Right lobe of liver (tissue), 6 donors: Measurements from ENCODE around the gene BCDIN3D. TPM values are rescaled to one million over a fixed set of nuclear protein-coding genes. Genes with fewer than 3 reads are reported as not detected.
"Not testable (repeated sequence)": the region's sequence is repeated elsewhere in the genome, so short reads cannot be mapped to it uniquely, and the experiment has no call there.

Experiments
- ATAC-seq, 4 donors: fragments of 200-7000 bp; cut with Tn5 transposase; one replicate each; pipeline ENCODE4 v1.9.1; 2020; ENCODE audit warnings: mild to moderate bottlenecking in 4 of 4, moderate library complexity in 4 of 4
- DNase-seq, 3 donors: peaks; one replicate each; pipeline ENCODE4 v3.0.0-alpha.2; 2020
- H3K27ac ChIP-seq, 3 donors: fragments of 200-600 bp; one replicate each; pipeline ENCODE4 v1.8.0; 2022
- H3K27me3 ChIP-seq, 2 donors: fragments of 200-600 bp; one replicate each; pipeline ENCODE4 v1.8.0; 2022
- H3K36me3 ChIP-seq, 4 donors: fragments of 200-600 bp; sonication (generic) in 1 of 4; one replicate each; pipeline versions ENCODE4 v1.5.1 to v1.8.0; 2017 to 2022; ENCODE audit warnings: control low read depth in 1 of 4
- H3K4me1 ChIP-seq, 4 donors: fragments of 200-600 bp; sonication (generic) in 1 of 4; one replicate each; pipeline versions ENCODE4 v1.5.1 to v1.8.0; 2017 to 2022; ENCODE audit warnings: control low read depth in 1 of 4
- H3K4me3 ChIP-seq, 3 donors: fragments of 200-600 bp; one replicate each; pipeline ENCODE4 v1.8.0; 2022
- H3K9me3 ChIP-seq, 4 donors: fragments of 200-600 bp; sonication (generic) in 1 of 4; one replicate each; pipeline versions ENCODE4 v1.5.1 to v1.8.0; 2017 to 2022; ENCODE audit warnings: control low read depth in 1 of 4
- POLR2A ChIP-seq: fragments of 450-650 bp; IDR thresholded peaks from one replicate; pipeline ENCODE4 v1.6.1; 2017; ENCODE audit warnings: antibody characterized with exemption, mild to moderate bottlenecking
- WGBS: methylation state at CpG from one replicate; pipeline ENCODE4 v1.1.6; 2018; ENCODE audit warnings: low coverage, low lambda C conversion rate; ENCODE audit not compliant: insufficient coverage; ENCODE audit errors: missing lambda C conversion rate; 5-methylcytosine and 5-hydroxymethylcytosine counted together
- intact Hi-C, 2 donors: fragments of 100-400 bp; cut with DNase I; formaldehyde crosslinking; loops; one replicate each; pipeline versions ENCODE4 v1.11.2 to v1.14.1; 2022
- total RNA-seq, 6 experiments: library from RNA; depleted of rRNA in 2 of 6; stranded (reverse); fragments of >200 nt in 2 of 6; fragmentation: NEBNext Ultra II Directional in 3 of 6; extraction: Animal tissue kit (Norgen Biotek cat#: 25700) in 3 of 6; gene quantifications; one replicate each; pipeline versions ENCODE4 v1.1.0 to v1.2.4, GENCODE V29; 2016 to 2023
- TF ChIP-seq, protein P1 (sequence below), 4 donors: fragments of 200-600 bp in 3 of 4; fragments of 450-650 bp in 1 of 4; IDR thresholded peaks; one replicate each; pipeline versions ENCODE4 v1.5.1 to v1.8.0; 2016 to 2022; ENCODE audit warnings: antibody characterized with exemption in 4 of 4, mild to moderate bottlenecking in 2 of 4
- donor health status: DM: no; HTN: yes; CAD: no.
- donor health status: DM: no; HTN: no; CAD: no.
- donor health status: DM: no; HTN: no; CAD: no.
- donor health status: DM: no; HTN: yes; CAD: no.
- donor health status: DM: no; HTN: yes; CAD: no.

The BCDIN3D gene
- total RNA-seq, 6 experiments from 2014 or later, result 1.6 to 3.6 (median 2.6) TPM

DNA sequence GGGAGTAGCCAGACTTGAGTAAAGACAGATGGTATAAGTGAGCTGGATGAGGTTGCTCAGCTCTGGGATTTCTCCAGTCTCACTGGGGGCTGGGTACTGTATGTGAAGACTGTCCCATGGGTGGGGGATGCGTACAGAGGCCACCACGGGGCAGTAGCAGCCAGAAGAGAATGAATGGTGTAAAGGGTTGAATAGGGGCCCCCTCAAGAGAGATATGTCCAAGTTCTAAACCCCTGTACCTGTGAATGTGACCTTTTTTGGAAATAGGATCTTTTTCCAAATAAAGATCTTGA is 21.8 kb upstream of the BCDIN3D start:
- Histone ChIP-seq H3K27ac (no peak overlapping the region), H3K4me3 (no peak overlapping the region), H3K36me3 (no peaks in the 10 kb centered on the region), H3K4me1 (no peaks in the 10 kb centered on the region), H3K9me3 (no peaks in the 10 kb centered on the region), H3K27me3 (no peaks in the 10 kb centered on the region)
- no peak for DNase-seq
- no peak for ATAC-seq
- no peak for TF ChIP-seq POLR2A
- TF ChIP-seq, protein P1, sequence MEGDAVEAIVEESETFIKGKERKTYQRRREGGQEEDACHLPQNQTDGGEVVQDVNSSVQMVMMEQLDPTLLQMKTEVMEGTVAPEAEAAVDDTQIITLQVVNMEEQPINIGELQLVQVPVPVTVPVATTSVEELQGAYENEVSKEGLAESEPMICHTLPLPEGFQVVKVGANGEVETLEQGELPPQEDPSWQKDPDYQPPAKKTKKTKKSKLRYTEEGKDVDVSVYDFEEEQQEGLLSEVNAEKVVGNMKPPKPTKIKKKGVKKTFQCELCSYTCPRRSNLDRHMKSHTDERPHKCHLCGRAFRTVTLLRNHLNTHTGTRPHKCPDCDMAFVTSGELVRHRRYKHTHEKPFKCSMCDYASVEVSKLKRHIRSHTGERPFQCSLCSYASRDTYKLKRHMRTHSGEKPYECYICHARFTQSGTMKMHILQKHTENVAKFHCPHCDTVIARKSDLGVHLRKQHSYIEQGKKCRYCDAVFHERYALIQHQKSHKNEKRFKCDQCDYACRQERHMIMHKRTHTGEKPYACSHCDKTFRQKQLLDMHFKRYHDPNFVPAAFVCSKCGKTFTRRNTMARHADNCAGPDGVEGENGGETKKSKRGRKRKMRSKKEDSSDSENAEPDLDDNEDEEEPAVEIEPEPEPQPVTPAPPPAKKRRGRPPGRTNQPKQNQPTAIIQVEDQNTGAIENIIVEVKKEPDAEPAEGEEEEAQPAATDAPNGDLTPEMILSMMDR (IDR thresholded peaks at IDR 0.05), result no peak
- WGBS, result 29% methylated on average over 1 of the region's 2 CpGs
- intact Hi-C loops, result no loop called here

DNA sequence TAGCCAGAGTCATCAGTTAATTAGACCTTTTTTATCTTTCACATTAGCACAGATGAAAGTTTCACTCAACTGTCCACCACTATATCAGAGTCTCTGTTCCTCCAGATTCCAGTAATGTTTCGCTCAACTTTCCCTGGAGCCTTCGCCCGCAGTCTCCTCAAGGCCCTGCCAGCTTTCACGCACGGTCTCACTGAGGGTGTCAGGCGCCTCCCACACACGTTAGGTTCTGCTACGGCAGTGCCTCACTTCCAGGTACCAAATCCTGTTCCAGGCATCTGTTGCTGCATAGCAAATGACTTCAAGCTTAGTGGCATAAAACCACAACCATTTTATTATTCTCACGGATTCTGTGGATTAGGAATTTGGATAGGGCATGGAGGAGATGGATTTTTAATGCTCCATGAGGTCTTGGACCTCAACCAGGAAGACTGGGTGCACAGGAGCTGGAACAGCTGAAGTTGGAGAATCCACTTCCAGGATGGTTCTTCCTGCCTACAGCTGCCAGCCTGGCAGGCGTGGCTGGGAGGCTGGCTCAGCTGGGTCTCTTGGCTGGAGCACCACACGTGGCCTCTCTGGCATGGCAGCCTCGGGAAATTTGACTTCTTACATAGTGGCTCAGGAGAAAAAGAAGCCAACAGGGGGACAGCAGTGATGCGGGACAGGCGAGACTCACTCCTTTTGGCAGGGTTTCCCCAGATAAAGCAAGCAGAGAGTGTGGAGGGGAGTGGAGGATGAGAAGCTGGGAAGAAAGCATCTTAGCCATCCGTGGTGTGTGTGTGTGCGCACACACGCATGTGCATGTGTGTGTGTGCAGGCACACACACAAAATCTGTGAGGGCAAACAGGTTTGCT is 21.3 kb upstream of the BCDIN3D start:
- H3K36me3 ChIP-seq, result no peaks in the 10 kb centered on the region
- H3K4me3 ChIP-seq, result no peak overlapping the region
- TF ChIP-seq, protein P1 (IDR thresholded peaks at IDR 0.05), result no peak
- no peak for TF ChIP-seq POLR2A
- no peaks in the 10 kb centered on the region for H3K9me3 ChIP-seq
- no peaks in the 10 kb centered on the region for H3K4me1 ChIP-seq
- DNase-seq (no peak), ATAC-seq (no peak)
- H3K27ac ChIP-seq, result no peak overlapping the region
- intact Hi-C loops, result no loop called here
- no peaks in the 10 kb centered on the region for H3K27me3 ChIP-seq
- WGBS, result 75% methylated on average over 16 of the region's 17 CpGs

DNA sequence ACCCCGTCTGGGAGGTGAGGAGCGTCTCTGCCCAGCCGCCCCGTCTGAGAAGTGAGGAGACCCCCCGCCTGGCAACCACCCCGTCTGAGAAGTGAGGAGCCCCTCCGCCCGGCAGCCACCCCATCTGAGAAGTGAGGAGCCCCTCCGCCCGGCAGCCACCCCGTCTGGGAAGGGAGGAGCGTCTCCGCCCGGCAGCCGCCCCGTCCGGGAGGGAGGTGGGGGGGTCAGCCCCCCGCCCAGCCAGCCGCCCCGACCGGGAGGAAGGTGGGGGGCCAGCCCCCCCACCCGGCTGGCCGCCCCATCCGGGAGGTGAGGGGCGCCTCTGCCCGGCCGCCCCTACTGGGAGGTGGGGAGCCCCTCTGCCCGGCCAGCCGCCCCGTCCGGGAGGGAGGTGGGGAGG is 18.0 kb upstream of the BCDIN3D start:
- H3K4me1 ChIP-seq, ATAC-seq, DNase-seq, H3K4me3 ChIP-seq, H3K27me3 ChIP-seq, intact Hi-C loops, H3K9me3 ChIP-seq, H3K27ac ChIP-seq, H3K36me3 ChIP-seq: not testable (repeated sequence)
- no CpG with 5 or more reads among the region's 31 CpGs for WGBS

DNA sequence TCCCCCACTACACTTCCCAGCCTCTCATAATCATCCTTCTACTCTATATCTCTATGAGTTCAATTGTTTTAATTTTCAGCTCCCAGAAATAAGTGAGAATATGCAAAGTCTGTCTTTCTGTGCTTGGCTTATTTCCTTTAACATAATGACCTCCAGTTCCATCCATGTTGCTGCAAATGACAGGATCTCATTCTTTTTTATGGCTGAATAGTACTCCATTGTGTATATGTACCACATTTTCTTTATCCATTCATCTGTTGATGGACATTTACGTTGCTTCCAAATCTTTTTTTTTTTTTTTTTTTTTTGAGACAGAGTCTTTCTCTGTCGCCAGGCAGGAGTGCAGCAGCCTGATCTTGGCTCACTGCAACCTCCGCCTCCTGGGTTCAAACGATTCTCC is 13.0 kb upstream of the BCDIN3D start:
- H3K27me3 ChIP-seq, ATAC-seq, DNase-seq, H3K36me3 ChIP-seq, H3K4me1 ChIP-seq, H3K9me3 ChIP-seq, H3K27ac ChIP-seq, H3K4me3 ChIP-seq, intact Hi-C loops: not testable (repeated sequence)
- WGBS, result 81% methylated on average over 4 of the region's 4 CpGs

DNA sequence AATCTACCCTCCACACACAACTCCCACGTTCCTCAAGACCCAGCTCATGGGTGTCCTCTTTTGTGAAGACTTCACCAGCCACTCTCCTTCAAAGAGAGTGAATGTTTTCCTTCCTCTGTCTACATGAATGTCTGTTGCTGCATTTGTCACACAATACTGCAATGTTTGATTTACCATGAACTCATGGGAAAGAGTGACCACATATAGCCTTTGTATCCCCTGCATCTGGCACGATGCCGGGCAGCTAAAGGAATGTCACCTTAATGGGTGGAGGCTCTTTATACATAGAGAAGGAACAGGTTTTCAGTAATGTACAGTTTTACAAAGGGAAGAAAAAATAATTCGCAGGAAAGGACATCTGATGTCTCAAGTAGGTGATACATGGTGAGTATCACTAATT is 12.1 kb upstream of the BCDIN3D start:
- 92% methylated on average over 4 of the region's 4 CpGs for WGBS
- no peaks in the 10 kb centered on the region for H3K27me3 ChIP-seq
- H3K4me3 ChIP-seq, result no peak overlapping the region
- no peak overlapping the region for H3K27ac ChIP-seq
- intact Hi-C loops, result no loop called here
- TF ChIP-seq, protein P1 (IDR thresholded peaks at IDR 0.05), result no peak
- TF ChIP-seq POLR2A, result no peak
- no peaks in the 10 kb centered on the region for H3K36me3 ChIP-seq
- H3K4me1 ChIP-seq, result no peaks in the 10 kb centered on the region
- DNase-seq, result no peak
- H3K9me3 ChIP-seq, result no peaks in the 10 kb centered on the region
- ATAC-seq, result no peak
